GM19023 (cell line): ENCODE results near the gene GUK1.
"Not testable (repeated sequence)": the region's sequence is repeated elsewhere in the genome, so short reads cannot be mapped to it uniquely, and the experiment has no call there.

Source experiments
- ATAC-seq: cut with Tn5 transposase; IDR thresholded peaks from one replicate; pipeline ENCODE4 v1.9.1; 2021; ENCODE audit warnings: mild to moderate bottlenecking, moderate library complexity; ENCODE audit not compliant: unreplicated experiment

The GUK1 gene

DNA sequence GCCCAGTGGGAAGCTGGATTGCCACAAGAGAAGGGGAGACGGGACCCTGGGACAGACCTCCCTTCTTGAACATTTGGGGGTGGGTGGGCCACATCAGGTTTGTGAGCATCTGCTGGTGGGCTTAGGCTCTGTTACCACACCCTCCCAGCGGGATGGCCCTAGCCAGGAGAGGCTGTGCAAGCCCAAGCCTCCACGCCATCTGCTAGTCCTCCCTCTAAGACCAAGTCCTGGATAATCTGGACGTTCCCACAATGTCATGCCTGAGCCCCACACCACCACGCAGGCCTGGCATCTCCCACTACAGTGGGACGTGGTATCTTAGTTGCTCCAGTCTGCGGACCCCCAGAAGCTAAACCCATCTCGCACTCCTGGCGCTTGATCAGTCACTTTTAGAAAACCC lies 21.8 kb downstream of the GUK1 start:
- no peak for ATAC-seq

DNA sequence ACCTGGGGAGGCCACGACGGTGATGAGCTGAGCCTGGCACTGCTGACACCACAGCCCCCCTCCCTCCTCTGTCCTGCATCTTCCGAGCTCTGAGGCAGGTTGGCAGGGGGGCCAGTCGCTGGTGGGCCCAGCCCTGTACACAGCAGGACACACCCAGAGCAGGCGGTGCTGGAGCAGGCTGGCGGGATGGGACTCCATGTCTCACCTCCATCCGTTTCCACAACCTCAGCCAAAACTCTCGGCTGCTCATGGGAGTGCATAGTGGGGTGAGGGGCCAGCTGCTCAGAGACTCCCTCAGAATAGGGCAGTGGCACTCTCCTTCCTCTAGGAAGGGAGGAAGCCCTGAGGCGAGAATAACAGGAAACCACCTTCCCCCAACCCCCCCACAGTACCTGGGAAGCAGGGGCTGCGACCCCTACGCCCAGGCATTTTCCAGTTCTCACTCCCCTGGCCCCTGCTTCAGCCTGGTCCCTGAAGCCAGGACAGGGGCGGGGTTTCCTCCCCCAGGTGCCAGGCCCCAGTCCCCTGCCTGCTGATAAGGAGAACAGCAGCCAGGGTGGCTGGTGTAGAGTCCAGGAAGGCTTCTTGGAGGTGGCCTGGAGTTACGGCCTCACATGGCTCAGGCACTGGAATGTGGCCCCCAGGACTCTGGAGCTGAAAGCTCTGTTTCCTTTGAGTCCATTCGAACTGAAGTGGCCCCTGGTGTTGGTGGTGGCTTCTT lies 22.4 kb downstream of the GUK1 start:
- ATAC-seq = no peak

DNA sequence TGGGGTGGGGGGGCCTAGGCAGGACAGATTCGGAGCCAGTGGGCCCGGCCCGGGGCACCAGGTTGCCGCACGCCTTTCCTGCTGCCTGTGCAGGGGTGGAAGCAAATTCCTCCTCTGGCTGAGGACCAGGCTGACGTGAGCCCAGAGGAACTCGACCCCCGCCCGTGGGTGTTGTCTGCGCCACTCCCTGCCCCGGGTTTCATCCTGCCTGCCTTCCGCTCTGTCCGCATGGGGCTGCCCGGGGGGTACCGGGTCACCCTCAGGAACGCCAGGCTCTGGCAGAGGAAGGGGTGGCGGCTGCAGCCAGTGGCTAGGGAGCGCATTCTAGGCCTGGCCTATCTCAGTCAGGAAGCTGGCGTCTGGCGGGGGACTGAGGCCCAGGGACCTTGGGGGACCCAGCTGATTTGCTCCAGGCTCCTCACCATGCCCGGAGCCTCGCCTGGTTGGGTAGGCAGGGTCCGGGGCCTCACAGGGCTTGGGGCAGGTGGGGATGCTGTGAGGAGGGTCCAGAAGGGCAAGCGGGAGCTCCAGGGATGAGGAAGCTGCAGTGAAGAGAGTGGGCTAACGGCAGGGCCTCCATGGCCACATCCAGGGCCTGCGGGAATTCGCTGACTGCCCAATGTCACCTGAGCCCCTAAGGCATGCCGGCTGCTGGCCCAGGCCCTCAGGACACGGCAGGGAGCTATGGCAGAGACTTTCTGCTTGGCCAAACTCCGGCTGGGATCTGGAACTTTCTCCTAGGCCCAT lies 23.1 kb downstream of the GUK1 start:
- ATAC-seq = no peak

DNA sequence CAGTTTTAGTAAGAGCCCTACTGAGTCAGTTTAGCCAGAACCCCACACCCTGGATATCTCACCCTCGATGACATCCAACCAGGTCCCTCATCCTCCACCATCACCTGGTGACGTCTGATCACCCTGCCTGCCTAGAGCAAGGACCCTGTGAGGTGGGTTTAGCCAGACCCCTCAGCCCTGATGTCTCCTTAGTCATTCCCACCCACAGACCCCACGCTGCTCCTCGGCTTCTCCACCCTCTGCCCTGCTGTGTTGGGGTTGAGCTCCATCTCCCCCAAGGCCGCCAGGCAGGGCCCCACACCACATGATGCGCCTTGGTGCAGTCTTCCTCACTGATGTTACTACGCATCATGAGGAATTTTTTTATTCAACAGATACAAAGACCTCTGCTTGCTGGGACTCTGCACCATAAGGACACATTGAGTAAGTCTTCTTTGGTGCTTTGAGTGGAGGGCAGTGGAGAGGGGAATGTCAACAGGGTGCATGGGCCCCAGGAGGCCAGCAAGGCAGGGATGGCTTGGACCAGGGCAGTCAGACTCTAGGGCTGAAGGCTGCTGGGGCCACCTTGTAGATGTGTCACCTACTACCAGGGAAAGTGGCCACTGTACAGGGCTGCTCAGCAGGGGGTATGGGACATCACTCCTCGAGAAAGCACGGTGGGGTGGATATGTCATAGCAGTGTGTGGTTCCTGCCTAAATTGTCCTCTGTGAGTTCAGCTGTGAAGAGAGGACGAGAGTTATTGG lies 23.9 kb downstream of the GUK1 start:
- no peak for ATAC-seq

DNA sequence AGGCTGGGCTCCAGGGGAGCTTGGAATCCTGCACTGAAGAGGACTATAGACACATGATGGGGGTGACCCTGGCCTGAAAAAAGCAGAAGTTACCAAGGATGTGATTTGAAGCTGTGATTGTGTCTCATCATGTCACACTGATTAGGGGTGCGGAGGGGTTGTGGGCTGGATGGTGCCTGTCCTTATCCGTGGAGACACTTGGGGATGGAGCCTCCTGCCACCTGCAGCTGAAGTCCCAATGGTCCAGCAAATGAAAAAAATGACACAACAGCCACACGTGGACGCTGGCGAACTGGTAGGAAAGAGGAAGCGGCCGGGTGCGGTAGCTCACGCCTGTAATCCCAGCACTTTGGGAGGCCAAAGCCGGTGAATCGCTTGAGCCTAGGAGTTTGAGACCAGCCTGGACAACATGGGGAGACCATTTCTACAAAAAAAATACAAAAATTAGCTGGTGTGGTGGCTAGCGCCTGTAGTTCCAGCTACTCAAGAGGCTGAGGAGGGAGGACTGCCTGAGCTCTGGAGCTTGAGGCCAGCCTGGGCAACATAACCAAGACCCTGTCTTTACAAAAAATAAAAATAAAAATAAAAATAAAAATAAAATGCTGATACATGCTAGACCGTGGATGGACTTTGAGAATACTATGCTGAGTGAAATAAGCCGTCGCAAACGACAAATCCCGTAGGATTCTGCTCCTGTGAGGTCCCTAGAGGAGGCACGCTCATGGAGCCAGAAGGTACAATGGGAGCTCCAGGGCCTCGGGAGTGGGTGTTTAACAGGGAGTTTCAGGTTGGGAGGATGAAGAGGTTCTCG lies 24.7 kb downstream of the GUK1 start:
- ATAC-seq = peak; percentile 0

DNA sequence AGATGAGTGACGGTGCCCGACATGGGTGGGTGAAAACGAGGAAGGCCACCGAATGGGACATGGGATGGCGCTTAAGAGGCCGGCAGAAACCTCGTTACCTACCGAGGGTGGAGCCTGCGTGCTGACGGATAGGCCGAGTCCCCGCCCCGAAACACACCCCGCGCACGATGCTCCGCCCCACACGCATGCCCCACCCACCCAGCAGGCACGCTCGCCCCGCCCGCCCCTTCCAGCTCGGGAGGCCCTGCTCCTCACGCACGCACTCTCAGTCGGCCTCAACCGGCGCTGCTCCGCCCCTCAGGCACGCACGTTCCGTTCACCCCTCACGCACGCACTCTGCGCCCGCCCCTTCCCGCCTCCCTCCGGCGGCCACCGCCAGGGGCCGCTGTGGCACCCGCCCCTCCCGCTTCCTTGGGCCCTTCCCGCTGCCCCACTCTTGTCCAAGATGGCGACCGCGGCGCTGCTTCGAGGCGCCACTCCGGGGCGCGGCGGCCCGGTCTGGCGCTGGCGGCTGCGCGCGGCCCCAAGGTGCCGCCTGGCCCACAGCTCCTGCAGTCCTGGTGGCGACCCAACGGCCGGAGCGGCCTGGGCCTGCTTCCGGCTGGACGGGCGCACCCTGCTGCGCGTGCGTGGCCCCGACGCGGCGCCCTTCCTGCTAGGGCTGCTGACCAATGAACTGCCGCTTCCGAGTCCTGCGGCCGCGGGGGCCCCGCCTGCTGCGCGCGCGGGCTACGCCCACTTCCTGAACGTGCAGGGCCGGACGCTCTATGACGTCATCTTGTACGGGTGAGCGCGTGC lies 25.5 kb downstream of the GUK1 start, which contains the start of gene IBA57:
IBA57 (plus strand) TSS at position 433 of the 798 bp plus-strand sequence; CDS start at position 446, 13 bp downstream.
- peak; percentile 80 for ATAC-seq

DNA sequence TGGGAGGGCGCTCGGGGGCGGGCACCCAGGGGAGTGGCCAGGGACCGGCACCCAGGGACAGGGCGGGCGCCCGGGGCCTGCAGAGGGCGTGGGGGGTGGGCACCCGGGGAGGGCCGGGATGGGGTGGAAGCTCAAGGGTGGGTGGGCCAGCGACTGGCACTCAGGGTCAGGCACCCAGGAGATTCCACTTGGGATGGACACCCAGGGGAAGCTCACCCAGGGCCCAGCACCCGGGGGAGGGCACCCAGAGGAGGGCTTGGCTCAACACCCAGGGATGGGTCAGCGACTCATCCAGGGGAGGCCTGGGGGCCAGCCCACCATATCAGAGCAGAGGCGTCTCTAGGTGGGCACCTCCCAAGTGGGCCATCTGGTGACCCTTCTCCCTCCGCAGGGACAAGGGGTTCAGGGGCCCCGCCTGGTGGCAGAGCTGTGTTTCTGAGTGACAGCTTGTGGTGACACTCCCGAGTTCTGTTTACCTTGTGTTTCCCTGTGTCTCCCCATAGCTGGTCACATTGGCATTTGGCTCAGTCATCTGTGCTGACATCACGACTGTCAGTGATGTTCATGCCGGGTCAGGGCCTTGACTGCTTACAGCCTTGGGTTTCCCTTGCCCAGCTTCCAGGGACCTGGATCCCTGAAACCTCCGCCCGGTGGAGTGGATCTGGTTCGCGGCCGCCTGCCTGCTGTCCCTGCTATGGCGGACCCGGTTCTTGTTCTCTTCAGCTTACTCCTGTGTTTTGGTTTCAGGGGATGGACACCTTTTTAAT lies 26.3 kb downstream of the GUK1 start:
- peak; percentile 15 for ATAC-seq

DNA sequence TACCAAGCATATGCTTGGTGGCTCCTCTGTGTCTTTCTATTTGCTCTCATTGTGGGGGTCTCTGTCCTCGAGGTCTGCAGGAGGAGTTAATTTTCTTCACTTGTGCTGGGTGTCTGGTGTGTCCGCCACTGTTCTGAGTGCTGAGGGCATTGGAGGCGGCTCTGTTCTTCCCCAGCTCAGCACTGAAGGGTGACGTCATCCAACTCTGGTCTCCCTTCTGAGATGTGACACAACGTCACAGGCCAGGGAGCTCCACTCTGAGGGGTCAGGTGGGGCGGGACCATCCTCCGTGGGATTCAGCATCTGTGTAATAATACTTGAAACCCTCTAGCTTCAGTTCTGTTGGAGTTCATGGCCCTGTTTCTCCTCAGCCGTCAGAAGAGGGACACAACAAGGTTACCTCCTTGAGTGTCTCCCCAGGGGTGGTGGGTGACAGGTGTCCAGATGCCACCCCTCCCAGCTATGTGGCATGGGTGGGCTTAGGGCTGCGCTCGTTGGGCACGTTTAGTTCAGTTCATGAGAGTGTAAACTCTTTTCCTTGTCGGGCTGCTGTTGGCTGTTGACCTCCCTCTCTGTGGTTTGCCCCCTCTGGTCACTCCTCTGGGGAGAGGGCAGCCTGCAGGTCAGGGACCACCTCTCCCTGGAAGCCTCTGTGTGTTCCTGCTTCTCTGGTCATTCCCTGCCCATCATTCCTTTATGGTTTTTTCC lies 28.6 kb downstream of the GUK1 start:
- no peak for ATAC-seq

DNA sequence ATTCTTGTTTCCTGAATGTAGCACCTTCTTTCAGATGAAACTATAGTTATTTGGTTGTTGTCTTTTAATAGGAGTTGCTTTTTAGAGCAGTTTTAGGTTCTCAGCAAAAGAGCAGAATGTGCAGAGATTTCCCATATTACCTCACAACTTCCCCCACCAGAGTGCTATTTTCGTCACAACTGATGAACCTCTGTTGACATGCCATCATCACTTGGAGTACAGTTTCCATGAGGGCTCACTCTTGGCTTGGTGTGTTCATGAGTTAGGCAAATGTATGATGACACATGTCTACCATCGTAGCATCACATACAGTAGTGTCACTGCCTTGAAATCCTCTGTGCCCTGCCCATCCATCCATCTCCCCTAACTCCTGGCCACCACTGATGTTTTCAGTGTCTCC lies 29.3 kb downstream of the GUK1 start:
- ATAC-seq = no peak

DNA sequence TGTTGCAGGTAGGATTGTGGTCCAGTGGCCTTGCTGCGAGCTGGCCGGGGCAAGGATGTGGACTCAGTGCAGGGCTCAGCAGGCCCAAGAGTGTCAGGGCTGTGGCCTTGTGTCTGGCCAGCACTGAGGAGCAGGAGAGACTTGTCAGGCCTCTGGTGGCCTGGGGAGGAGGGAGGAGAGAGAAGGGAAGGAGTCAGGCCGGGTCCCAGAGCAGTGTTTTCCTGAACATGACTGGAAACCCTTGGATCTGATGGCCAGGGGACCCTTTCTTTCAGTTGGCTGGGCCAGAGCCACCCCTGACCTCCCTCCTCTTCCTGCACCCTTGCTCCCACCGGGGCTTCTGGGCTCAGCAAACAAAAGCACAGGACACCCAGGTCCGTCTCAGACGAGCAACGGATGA lies 30.6 kb downstream of the GUK1 start:
- ATAC-seq = no peak

DNA sequence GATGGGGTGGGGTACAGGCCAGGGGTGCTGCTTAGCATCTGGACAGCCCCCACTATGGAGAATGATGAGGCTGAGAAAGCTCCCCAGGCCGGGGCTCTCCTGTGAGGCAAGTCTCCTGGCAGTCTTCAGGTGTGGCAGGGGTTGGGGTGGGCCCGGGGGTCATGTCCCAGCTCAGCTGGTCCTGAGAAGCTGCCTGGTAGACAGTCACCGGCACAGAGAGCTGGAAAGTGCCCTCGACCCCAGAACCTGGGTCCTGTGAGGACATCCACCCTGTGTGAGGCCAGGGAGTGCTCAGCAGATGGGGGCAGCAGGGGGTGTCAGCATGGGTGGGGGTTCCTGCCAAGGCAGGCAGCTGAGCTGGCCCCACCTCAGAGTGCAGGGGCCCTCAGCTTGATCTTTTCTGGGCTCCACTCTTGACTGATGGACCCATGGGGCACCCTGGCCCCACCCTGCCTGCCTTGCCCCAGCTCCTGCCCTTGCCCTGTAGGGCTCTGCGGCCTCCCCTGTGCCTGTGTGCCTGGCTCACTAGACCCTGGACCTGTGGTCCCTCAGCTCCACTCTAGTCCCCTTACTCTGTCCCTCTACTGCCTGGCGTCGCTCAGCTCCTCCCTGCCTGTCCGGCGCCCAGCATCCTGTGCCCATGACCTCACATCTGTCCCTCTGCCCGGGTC lies 31.3 kb downstream of the GUK1 start:
- no peak for ATAC-seq

DNA sequence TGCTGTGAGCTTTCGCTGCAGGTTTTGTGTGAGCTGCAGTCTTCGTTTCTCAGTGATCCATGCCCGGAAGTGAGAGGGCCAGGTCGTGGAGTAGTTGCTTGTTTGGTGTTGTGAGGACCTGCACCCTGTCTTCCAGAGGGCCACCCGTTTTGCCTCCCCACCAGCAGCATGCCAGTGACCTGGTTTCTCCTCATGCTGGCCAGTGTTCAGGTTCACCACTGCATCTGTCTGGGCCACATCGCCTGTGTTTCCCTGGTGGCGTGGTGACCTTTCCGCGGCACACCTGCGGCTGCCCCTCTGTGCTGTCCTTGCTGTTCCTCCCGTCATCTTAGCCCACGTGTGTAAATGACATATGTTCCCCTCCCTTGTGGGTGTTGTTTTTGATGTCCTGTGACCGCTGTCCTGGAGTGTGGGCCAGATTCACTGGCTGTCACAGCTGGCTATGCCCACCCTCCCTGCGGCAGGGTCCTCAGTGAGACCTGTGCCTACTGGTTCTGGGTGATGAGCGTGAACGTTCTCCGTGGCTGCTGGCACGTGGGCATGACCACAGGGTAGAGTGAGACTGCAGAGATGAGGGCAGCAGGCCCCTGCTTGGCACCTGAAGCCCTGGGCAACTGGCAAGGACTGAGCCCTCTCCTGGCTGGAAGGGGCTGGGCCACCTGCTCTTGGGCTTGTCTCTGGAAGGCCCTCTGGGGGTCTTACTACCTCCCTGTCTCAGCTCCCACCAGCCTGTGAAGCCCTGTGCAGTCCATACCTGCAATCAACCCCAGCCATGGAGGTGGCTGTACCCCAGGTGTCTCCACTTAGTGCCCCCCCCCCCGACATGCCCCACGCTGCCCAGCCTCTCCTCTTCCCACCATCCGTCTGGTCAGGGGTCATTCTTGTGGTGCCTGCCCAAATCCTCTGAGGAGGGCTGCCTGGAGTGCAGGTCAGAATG lies 32.8 kb downstream of the GUK1 start:
- ATAC-seq = no peak

DNA sequence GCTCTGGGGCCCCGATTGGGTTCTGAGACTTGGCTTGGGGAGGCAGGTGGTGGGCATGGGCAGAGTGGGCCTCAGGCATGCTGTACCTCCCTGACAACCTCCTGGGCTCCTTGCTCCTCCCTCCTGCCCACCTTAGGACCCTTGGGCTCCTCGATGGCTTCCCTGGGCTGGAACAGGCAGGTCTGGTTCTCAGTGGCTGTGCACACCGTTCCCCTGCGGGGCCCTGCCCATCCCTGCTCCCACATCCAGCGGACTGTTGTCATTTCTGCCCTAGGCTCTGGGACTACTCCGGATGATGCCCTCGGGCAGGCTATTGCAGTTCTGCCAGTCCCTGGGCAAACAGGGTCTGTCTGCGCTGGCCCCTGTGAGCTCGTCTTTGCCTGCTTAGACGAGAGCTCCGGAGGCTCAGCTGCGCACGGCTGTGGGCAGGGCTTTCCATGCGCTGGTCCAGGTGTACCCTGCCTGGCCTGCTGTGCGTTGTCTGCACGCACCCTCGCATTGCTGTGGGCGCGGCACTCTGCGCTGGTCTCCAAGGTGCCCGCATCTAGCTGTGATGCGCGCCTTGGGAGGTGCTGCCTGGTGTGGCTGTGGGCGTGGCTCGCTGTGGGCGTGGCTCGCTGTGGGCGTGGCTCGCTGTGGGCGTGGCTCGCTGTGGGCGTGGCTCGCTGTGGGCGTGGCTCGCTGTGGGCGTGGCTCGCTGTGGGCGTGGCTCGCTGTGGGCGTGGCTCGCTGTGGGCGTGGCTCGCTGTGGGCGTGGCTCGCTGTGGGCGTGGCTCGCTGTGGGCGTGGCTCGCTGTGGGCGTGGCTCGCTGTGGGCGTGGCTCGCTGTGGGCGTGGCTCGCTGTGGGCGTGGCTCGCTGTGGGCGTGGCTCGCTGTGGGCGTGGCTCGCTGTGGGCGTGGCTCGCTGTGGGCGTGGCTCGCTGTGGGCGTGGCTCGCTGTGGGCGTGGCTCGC lies 33.7 kb downstream of the GUK1 start:
- ATAC-seq = not testable (repeated sequence)

DNA sequence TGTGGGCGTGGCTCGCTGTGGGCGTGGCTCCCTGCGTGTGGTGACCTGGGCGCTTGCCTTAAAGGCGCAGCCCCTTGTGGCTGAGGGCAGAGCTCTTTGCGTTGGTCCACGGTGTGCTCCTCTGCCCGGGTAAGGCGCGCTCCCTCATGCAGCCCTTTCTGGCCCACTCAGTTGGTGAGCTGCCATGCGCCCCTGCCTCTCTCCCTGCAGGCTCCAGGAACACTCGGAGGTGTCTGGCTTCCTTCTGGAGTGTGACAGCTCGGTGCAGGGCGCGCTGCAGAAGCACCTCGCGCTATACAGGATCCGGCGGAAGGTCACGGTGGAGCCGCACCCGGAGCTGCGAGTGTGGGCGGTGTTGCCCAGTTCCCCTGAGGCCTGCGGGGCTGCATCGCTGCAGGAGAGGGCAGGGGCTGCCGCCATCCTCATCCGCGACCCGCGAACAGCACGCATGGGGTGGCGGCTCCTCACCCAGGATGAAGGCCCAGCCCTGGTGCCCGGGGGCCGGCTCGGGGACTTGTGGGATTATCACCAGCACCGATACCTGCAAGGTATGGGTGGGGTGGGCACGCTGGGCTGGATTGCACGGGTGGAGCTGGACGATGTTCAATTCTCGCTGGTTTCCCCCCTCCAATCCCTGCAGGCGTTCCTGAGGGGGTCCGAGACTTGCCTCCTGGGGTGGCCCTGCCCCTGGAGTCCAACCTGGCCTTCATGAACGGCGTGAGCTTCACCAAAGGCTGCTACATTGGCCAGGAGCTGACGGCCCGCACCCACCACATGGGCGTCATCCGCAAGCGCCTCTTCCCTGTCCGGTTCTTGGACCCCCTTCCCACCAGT lies 34.6 kb downstream of the GUK1 start:
- ATAC-seq = no peak
